ENCODE measurements around the gene MAPK7. TPM values are rescaled to one million over a fixed set of nuclear protein-coding genes. Genes with fewer than 3 reads are reported as not detected.

The MAPK7 gene
- polyA plus RNA-seq, 4 donors = 18.4 to 19.9 (median 18.8) TPM

DNA sequence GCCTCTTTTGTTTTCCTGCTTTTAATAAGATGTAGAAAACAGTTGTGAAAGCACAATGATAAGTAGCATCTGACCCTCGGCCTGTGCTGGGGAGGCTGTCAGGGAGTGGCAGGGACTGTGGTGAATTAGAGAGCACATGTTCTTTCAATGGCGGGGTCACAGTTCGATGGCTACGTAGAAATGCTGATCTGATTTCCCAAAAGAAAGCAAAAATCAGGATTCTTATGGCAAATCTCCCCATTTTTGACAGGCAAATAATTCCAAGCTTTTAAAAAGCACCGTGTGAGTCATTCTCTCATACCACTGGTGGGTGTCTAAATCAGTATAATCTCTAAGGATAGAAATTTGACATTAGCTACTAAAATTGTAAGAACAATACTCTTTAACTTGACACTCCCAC, 4.2 kb upstream of the MAPK7 start:
- Histone ChIP-seq H3K9me3 (ENCODE audit: control insufficient read depth in 2 of 2, insufficient read depth in 1 of 2, low read depth in 1 of 2, low read length in 1 of 2) (peaks cover 0 to 5% of the 10 kb centered on the region in 2 donors), H3K27ac (ENCODE audit: low read depth in 1 of 3, low read length in 2 of 3) (no peak overlapping the region), H3K36me3 (ENCODE audit: control insufficient read depth in 3 of 3, insufficient read depth in 2 of 3, low read depth in 1 of 3, low read length in 3 of 3) (no peaks in the 10 kb centered on the region), H3K4me1 (ENCODE audit: control insufficient read depth in 3 of 3, insufficient read depth in 2 of 3, low read depth in 1 of 3, low read length in 2 of 3) (peaks cover 0 to 7% (median 3%) of the 10 kb centered on the region in 3 donors), H3K27me3 (ENCODE audit: control insufficient read depth in 3 of 3, insufficient read depth in 3 of 3, low read length in 3 of 3) (no peaks in the 10 kb centered on the region), H3K4me3 (ENCODE audit: low read depth in 1 of 3, low read length in 3 of 3) (no peak overlapping the region)
- 54 to 68% (median 65%) methylated on average over 5 of the region's 5 CpGs for WGBS, 3 donors
- DNase-seq (no peak), FAIRE-seq (no peak)

DNA sequence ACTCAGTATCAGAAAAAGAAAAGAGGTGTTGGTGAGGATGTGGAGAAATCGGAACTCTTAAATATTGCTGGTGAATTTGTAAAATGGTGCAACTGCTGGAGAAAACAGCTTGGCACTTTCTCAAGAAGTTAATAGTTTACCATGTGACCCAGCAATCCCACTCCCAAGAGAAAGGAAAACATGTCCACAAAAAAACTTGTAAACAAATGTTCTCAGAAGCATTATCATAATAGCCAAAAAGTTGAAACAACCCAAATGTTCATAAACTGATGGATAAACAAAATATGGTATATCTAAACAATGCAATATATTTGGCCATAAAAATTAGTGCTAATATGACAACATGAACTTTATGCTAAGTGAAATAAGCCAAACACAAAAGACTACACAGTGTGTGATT, 2.6 kb upstream of the MAPK7 start:
- no peak for DNase-seq
- H3K27me3 ChIP-seq (ENCODE audit: control insufficient read depth in 3 of 3, insufficient read depth in 3 of 3, low read length in 3 of 3) = no peaks in the 10 kb centered on the region
- WGBS, 3 donors = 66 to 93% (median 90%) methylated on average over 1 of the region's 1 CpG
- H3K27ac ChIP-seq (ENCODE audit: low read depth in 1 of 3, low read length in 2 of 3) = no peak overlapping the region
- peaks cover 0 to 9% (median 0%) of the 10 kb centered on the region in 3 donors for H3K36me3 ChIP-seq (ENCODE audit: control insufficient read depth in 3 of 3, insufficient read depth in 2 of 3, low read depth in 1 of 3, low read length in 3 of 3)
- H3K9me3 ChIP-seq (ENCODE audit: control insufficient read depth in 2 of 2, insufficient read depth in 1 of 2, low read depth in 1 of 2, low read length in 1 of 2) = no peaks in the 10 kb centered on the region
- peaks cover 0 to 7% (median 7%) of the 10 kb centered on the region in 3 donors for H3K4me1 ChIP-seq (ENCODE audit: control insufficient read depth in 3 of 3, insufficient read depth in 2 of 3, low read depth in 1 of 3, low read length in 2 of 3)
- no peak for FAIRE-seq
- H3K4me3 ChIP-seq (ENCODE audit: low read depth in 1 of 3, low read length in 3 of 3) = no peak overlapping the region

DNA sequence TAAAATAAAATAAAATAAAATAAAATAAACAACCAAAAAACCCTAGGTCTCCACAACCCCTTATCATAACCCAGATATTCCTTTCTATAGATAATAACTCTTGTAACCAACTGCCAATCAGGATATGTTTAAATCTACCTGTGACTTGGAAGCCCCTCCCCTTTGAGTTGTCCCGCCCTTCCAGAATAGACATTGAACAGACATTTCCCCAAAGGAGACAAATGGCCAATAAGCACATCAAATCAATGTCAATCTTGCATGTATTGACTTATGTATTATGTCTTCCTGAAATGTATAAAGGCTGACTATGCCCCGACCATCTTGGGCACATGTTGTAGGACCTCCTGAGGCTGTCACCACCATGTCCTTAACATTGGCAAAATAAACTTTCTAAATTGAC, 1.5 kb upstream of the MAPK7 start:
- FAIRE-seq (no peak), DNase-seq (peak; percentile 57 to 66)
- H3K9me3 ChIP-seq (ENCODE audit: control insufficient read depth in 2 of 2, insufficient read depth in 1 of 2, low read depth in 1 of 2, low read length in 1 of 2) = no peaks in the 10 kb centered on the region
- 6 to 40% (median 21%) methylated on average over 2 of the region's 2 CpGs for WGBS, 3 donors
- H3K4me1 ChIP-seq (ENCODE audit: control insufficient read depth in 3 of 3, insufficient read depth in 2 of 3, low read depth in 1 of 3, low read length in 2 of 3) = peaks cover 0 to 7% (median 7%) of the 10 kb centered on the region in 3 donors
- no peaks in the 10 kb centered on the region for H3K27me3 ChIP-seq (ENCODE audit: control insufficient read depth in 3 of 3, insufficient read depth in 3 of 3, low read length in 3 of 3)
- H3K36me3 ChIP-seq (ENCODE audit: control insufficient read depth in 3 of 3, insufficient read depth in 2 of 3, low read depth in 1 of 3, low read length in 3 of 3) = peaks cover 4 to 19% (median 5%) of the 10 kb centered on the region in 3 donors
- peak overlapping the region; percentile 71 to 99 (median 95) for H3K27ac ChIP-seq (ENCODE audit: low read depth in 1 of 3, low read length in 2 of 3)
- H3K4me3 ChIP-seq (ENCODE audit: low read depth in 1 of 3, low read length in 3 of 3) = peak overlapping the region in 2 of 3 donors; percentile 76 to 93

DNA sequence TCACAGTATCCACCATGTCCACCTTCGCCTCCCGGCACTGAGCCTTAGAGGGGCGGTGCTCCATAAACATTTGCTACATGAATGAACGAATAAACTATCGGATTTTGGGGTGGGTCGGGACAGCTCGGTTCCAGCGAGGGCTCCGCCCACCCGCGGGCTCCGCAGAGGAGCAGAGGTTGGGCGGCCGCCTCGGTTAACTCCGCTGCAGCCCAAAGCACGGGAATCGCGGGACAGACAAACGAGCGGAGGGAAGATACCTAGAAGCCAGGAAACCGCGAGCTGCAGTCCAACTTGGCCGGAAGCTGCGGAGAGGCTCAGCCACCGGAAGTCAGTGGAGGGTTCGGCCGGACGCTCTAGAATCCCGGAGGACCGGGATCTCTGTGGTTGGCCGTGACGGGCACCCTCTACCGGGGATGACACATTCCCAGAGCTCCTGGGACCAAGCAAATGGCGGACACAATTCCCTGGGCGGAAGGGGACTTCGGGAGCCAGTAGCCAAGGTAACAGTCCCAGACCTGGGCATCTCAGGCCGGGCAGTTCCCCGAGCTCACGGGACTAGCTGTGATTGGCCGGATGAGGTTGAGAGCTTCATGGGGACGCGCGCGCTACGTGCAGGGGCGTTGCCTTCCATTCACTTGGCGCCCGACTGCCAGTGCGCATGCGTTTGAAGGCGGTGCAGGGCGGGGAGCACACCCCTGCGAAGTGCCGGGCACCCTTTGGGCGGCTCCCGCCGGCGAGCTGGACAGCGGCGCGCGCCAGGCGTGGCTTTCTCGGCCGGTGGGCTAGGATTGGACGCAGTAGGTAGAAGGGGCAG, 489 bp upstream of the MAPK7 start:
- 0% methylated on average over 67 of the region's 67 CpGs for WGBS, 3 donors
- no peak for FAIRE-seq

DNA sequence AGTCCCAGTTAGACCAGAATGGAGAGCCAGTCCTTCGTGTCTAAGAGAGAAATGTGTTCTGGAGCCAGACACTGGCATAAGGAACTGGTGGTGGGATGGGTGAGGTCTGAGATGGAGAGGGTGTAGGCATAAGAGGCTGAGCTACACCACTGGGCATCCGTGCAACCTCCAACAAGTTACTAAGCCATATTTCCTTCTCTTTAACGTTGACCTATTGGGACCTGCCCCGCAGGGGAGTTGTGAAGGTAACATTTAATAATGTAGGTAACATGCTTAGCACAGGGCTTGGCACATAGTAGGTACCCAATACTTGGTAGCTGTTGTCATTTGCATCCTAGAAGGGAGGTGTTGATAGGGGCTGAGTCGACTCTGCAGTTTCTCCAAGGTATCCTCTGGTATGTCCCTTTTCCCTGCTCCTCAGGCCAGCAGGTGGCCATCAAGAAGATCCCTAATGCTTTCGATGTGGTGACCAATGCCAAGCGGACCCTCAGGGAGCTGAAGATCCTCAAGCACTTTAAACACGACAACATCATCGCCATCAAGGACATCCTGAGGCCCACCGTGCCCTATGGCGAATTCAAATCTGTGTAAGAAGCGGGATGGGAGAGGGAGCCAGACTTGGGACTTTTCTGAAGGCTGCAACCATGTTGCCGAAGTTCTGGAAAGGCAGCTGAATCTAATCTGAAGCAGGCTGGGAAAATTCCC, 1.2 kb downstream of the MAPK7 start:
- Histone ChIP-seq H3K36me3 (ENCODE audit: control insufficient read depth in 3 of 3, insufficient read depth in 2 of 3, low read depth in 1 of 3, low read length in 3 of 3) (peaks cover 4 to 47% (median 12%) of the 10 kb centered on the region in 3 donors), H3K4me1 (ENCODE audit: control insufficient read depth in 3 of 3, insufficient read depth in 2 of 3, low read depth in 1 of 3, low read length in 2 of 3) (peaks cover 0 to 18% (median 7%) of the 10 kb centered on the region in 3 donors), H3K27ac (ENCODE audit: low read depth in 1 of 3, low read length in 2 of 3) (peak overlapping the region; percentile 78 to 99 (median 97)), H3K27me3 (ENCODE audit: control insufficient read depth in 3 of 3, insufficient read depth in 3 of 3, low read length in 3 of 3) (no peaks in the 10 kb centered on the region), H3K4me3 (ENCODE audit: low read depth in 1 of 3, low read length in 3 of 3) (peak overlapping the region; percentile 70 to 93 (median 90)), H3K9me3 (ENCODE audit: control insufficient read depth in 2 of 2, insufficient read depth in 1 of 2, low read depth in 1 of 2, low read length in 1 of 2) (no peaks in the 10 kb centered on the region)
- DNase-seq (no peak), FAIRE-seq (no peak)
- 78 to 84% (median 81%) methylated on average over 13 of the region's 13 CpGs for WGBS, 3 donors

More for the DNA sequence above, 489 bp upstream of the MAPK7 start:
- Histone ChIP-seq H3K4me3 (ENCODE audit: low read depth in 1 of 3, low read length in 3 of 3) (peak overlapping the region; percentile 70 to 93 (median 90)), H3K27me3 (ENCODE audit: control insufficient read depth in 3 of 3, insufficient read depth in 3 of 3, low read length in 3 of 3) (no peaks in the 10 kb centered on the region), H3K36me3 (ENCODE audit: control insufficient read depth in 3 of 3, insufficient read depth in 2 of 3, low read depth in 1 of 3, low read length in 3 of 3) (peaks cover 4 to 29% (median 8%) of the 10 kb centered on the region in 3 donors), H3K27ac (ENCODE audit: low read depth in 1 of 3, low read length in 2 of 3) (peak overlapping the region; percentile 95 to 99 (median 97)), H3K4me1 (ENCODE audit: control insufficient read depth in 3 of 3, insufficient read depth in 2 of 3, low read depth in 1 of 3, low read length in 2 of 3) (peaks cover 0 to 14% (median 7%) of the 10 kb centered on the region in 3 donors), H3K9me3 (ENCODE audit: control insufficient read depth in 2 of 2, insufficient read depth in 1 of 2, low read depth in 1 of 2, low read length in 1 of 2) (no peaks in the 10 kb centered on the region)
- peak; percentile 99 for DNase-seq

DNA sequence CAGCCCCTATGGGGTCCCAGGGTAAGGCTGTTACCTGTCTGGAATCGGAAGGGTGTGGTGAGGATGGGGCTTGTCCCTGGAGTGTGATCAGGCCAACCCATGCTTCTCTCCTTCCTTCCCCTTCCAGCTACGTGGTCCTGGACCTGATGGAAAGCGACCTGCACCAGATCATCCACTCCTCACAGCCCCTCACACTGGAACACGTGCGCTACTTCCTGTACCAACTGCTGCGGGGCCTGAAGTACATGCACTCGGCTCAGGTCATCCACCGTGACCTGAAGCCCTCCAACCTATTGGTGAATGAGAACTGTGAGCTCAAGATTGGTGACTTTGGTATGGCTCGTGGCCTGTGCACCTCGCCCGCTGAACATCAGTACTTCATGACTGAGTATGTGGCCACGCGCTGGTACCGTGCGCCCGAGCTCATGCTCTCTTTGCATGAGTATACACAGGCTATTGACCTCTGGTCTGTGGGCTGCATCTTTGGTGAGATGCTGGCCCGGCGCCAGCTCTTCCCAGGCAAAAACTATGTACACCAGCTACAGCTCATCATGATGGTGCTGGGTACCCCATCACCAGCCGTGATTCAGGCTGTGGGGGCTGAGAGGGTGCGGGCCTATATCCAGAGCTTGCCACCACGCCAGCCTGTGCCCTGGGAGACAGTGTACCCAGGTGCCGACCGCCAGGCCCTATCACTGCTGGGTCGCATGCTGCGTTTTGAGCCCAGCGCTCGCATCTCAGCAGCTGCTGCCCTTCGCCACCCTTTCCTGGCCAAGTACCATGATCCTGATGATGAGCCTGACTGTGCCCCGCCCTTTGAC, 2.4 kb downstream of the MAPK7 start:
- DNase-seq = no peak
- Histone ChIP-seq H3K36me3 (ENCODE audit: control insufficient read depth in 3 of 3, insufficient read depth in 2 of 3, low read depth in 1 of 3, low read length in 3 of 3) (peaks cover 4 to 58% (median 12%) of the 10 kb centered on the region in 3 donors), H3K4me1 (ENCODE audit: control insufficient read depth in 3 of 3, insufficient read depth in 2 of 3, low read depth in 1 of 3, low read length in 2 of 3) (peaks cover 0 to 30% (median 7%) of the 10 kb centered on the region in 3 donors), H3K27me3 (ENCODE audit: control insufficient read depth in 3 of 3, insufficient read depth in 3 of 3, low read length in 3 of 3) (no peaks in the 10 kb centered on the region), H3K9me3 (ENCODE audit: control insufficient read depth in 2 of 2, insufficient read depth in 1 of 2, low read depth in 1 of 2, low read length in 1 of 2) (no peaks in the 10 kb centered on the region), H3K4me3 (ENCODE audit: low read depth in 1 of 3, low read length in 3 of 3) (no peak overlapping the region), H3K27ac (ENCODE audit: low read depth in 1 of 3, low read length in 2 of 3) (no peak overlapping the region)
- 90 to 94% (median 94%) methylated on average over 29 of the region's 29 CpGs for WGBS, 3 donors
- no peak for FAIRE-seq

DNA sequence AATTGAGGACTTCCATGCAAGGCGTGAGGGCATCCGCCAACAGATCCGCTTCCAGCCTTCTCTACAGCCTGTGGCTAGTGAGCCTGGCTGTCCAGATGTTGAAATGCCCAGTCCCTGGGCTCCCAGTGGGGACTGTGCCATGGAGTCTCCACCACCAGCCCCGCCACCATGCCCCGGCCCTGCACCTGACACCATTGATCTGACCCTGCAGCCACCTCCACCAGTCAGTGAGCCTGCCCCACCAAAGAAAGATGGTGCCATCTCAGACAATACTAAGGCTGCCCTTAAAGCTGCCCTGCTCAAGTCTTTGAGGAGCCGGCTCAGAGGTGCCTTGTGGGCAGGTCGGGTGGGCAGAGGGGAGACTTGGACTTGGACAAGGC, 3.1 kb downstream of the MAPK7 start:
- Histone ChIP-seq H3K9me3 (ENCODE audit: control insufficient read depth in 2 of 2, insufficient read depth in 1 of 2, low read depth in 1 of 2, low read length in 1 of 2) (no peaks in the 10 kb centered on the region), H3K27me3 (ENCODE audit: control insufficient read depth in 3 of 3, insufficient read depth in 3 of 3, low read length in 3 of 3) (no peaks in the 10 kb centered on the region), H3K4me3 (ENCODE audit: low read depth in 1 of 3, low read length in 3 of 3) (no peak overlapping the region), H3K4me1 (ENCODE audit: control insufficient read depth in 3 of 3, insufficient read depth in 2 of 3, low read depth in 1 of 3, low read length in 2 of 3) (peaks cover 0 to 30% (median 7%) of the 10 kb centered on the region in 3 donors), H3K27ac (ENCODE audit: low read depth in 1 of 3, low read length in 2 of 3) (no peak overlapping the region), H3K36me3 (ENCODE audit: control insufficient read depth in 3 of 3, insufficient read depth in 2 of 3, low read depth in 1 of 3, low read length in 3 of 3) (peaks cover 4 to 65% (median 12%) of the 10 kb centered on the region in 3 donors)
- WGBS, 3 donors = 91 to 94% (median 92%) methylated on average over 7 of the region's 7 CpGs
- FAIRE-seq = no peak
- no peak for DNase-seq

Data from small intestine (tissue), 7 donors.